Measurements from ENCODE around the gene PCBP3. TPM values are rescaled to one million over a fixed set of nuclear protein-coding genes. Genes with fewer than 3 reads are reported as not detected.

Gene PCBP3
- total and polyA plus RNA-seq, 2 of the 8 experiments (the other 6 are each of a cell fraction or from before 2014, with no cell fraction given), result 3.5 to 6.3 TPM

DNA sequence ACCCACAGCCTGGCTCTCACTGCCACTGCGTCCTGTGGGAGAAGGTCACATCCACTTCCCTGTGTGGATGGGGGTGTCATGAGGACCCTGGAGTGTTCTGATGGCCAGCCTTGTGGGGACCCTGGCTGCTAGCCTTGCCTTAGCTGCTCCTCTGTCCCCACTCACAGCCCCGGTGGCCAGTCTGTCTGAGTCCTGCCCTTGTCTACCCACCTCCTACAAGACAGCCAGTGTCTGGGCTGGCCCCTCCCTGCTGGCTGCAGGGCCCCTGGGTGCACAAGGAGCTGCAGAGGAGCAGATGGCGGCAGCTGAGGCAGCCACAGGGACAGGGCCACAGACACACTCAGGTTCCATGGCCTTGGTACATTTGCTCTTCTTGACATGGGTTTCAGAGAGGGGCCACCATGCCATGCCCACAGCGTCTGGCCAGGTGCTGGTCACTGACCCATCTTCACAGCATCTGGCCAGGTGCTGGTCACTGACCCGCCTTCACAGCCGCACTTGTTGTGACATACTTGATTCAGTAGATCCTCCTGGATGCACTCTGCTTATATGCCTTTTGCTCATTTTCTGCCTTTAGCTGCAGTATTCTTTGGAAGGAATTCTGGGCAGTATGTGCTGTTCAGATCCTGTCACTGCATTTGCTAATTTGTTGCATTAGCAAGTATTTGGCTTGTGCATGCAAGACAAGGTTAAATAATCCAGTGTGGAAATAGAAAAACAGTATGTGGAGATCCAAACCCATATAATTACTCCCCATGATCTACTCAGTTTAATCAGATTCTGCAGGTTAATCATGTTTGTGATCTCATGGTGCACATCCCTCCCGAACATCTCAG is 157.8 kb downstream of the PCBP3 start:
- Histone ChIP-seq H3K27me3 (replicated peaks in 1 of 4; ENCODE audit: control insufficient read depth in 3 of 4, extremely low read depth in 1 of 4, insufficient read depth in 3 of 4, low read length in 3 of 4) (no peaks in the 10 kb centered on the region), H3K4ac (replicated peaks; ENCODE audit: insufficient read length, low read depth, low read length) (no peak overlapping the region), H3K79me1 (ENCODE audit: low read depth, low read length) (no peaks in the 10 kb centered on the region), H3K23ac (ENCODE audit: insufficient read length) (no peak overlapping the region), H3K9ac (replicated peaks in 1 of 4; ENCODE audit: extremely low read depth in 1 of 4, low read depth in 3 of 4, low read length in 3 of 4) (no peak overlapping the region), H3K4me1 (replicated peaks in 1 of 4; ENCODE audit: control insufficient read depth in 3 of 4, insufficient read depth in 4 of 4, low read length in 3 of 4) (no peaks in the 10 kb centered on the region; a peak in 2 of 7 replicates), H3K23me2 (ENCODE audit: low read depth, low read length) (no peaks in the 10 kb centered on the region), H2BK5ac (ENCODE audit: low read depth, low read length) (no peak overlapping the region), H4K20me1 (replicated peaks in 1 of 2; ENCODE audit: control insufficient read depth in 1 of 2, insufficient read depth in 2 of 2, low read length in 2 of 2) (peaks cover 0 to 3% of the 10 kb centered on the region in 2 experiments), H3K14ac (ENCODE audit: insufficient read length) (no peak overlapping the region), H2BK12ac (ENCODE audit: low read depth, low read length) (no peak overlapping the region), H3K79me2 (ENCODE audit: control insufficient read depth in 1 of 2, insufficient read depth in 2 of 2, low read length in 2 of 2) (no peaks in the 10 kb centered on the region), H2BK120ac (replicated peaks; ENCODE audit: low read depth, low read length) (no peak overlapping the region), H3K4me2 (ENCODE audit: insufficient read depth in 1 of 2, low read depth in 2 of 2, low read length in 2 of 2) (no peak overlapping the region), H3K9me3 (ENCODE audit: insufficient read depth in 2 of 2, low read depth in 1 of 2, low read length in 1 of 2) (peaks cover 6 to 9% of the 10 kb centered on the region in 2 experiments), H4K5ac (ENCODE audit: insufficient read length, low read depth, low read length) (no peak overlapping the region), H3K56ac (replicated peaks; ENCODE audit: insufficient read length, low read depth, low read length) (no peak overlapping the region), H4K8ac (ENCODE audit: extremely low read depth, insufficient read depth, low read length) (no peak overlapping the region), H2BK15ac (ENCODE audit: low read length) (no peak overlapping the region), H3K18ac (ENCODE audit: extremely low read depth, low read length) (no peak overlapping the region), H4K91ac (replicated peaks; ENCODE audit: insufficient read length, low read length) (no peak overlapping the region), H2AFZ (ENCODE audit: low read length) (no peak overlapping the region), H2AK5ac (ENCODE audit: low read depth, low read length) (no peak overlapping the region), H2BK20ac (ENCODE audit: low read length) (no peak overlapping the region), H3K27ac (ENCODE audit: low read depth, low read length) (no peak overlapping the region), H3K36me3 (ENCODE audit: control insufficient read depth in 2 of 4, insufficient read depth in 4 of 4, low read length in 3 of 4) (no peaks in the 10 kb centered on the region), H3K4me3 (ENCODE audit: extremely low read depth in 1 of 4, insufficient read depth in 2 of 4, low read depth in 3 of 4, low read length in 4 of 4) (no peak overlapping the region)
- FAIRE-seq, result no peak
- ChIA-PET CTCF (ENCODE audit: partially characterized antibody) (no interaction called here), POLR2A (ENCODE audit: partially characterized antibody) (no interaction called here)
- DNase-seq (ENCODE audit: low read depth in 1 of 2, low spot score in 2 of 2), result no peak
- 85% methylated on average over 6 of the region's 7 CpGs; no CpG with 5 or more reads in 1 of the 2 experiments for WGBS, 2 experiments (ENCODE audit: extremely low coverage in 1 of 2, insufficient coverage in 1 of 2, insufficient read length in 1 of 2, insufficient replicate concordance in 2 of 2, low coverage in 1 of 2, low lambda C conversion rate in 2 of 2, missing lambda C conversion rate in 1 of 2)
- no peak for TF ChIP-seq SRF (IDR thresholded peaks at IDR 0.05; ENCODE audit: low read depth, low read length)
- no peak for TF ChIP-seq TCF12 (IDR thresholded peaks at IDR 0.05; ENCODE audit: low read depth, low read length)
- TF ChIP-seq EGR1 (IDR thresholded peaks at IDR 0.05; ENCODE audit: borderline replicate concordance, low read depth, low read length), result no peak
- no peak for TF ChIP-seq TAF1 (IDR thresholded peaks at IDR 0.05; ENCODE audit: low read depth, low read length)
- TF ChIP-seq SP2 (IDR thresholded peaks at IDR 0.05; ENCODE audit: low read length), result no peak
- TF ChIP-seq RNF2 (IDR thresholded peaks at IDR 0.05; ENCODE audit: borderline replicate concordance, low read depth, low read length, missing control alignments, poor library complexity, severe bottlenecking), result no peak
- no peak for TF ChIP-seq CBX8 (IDR thresholded peaks at IDR 0.05; ENCODE audit: borderline replicate concordance, low read depth, low read length)
- no peak for TF ChIP-seq SP1 (IDR thresholded peaks at IDR 0.05; ENCODE audit: low read depth, low read length)
- TF ChIP-seq SIRT6 (IDR thresholded peaks at IDR 0.05; ENCODE audit: low read length), result no peak
- no peak for TF ChIP-seq KDM5A (IDR thresholded peaks at IDR 0.05; ENCODE audit: low read length)
- no peak for TF ChIP-seq CTBP2 (IDR thresholded peaks at IDR 0.05; ENCODE audit: borderline replicate concordance, insufficient read depth, insufficient read length, low read length)
- TF ChIP-seq, protein P1, sequence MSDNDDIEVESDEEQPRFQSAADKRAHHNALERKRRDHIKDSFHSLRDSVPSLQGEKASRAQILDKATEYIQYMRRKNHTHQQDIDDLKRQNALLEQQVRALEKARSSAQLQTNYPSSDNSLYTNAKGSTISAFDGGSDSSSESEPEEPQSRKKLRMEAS (IDR thresholded peaks at IDR 0.05), result no peak
- no peak for TF ChIP-seq ASH2L (IDR thresholded peaks at IDR 0.05; ENCODE audit: low read length)
